ENCODE results near the gene KCNK6. TPM values are rescaled to one million over a fixed set of nuclear protein-coding genes. Genes with fewer than 3 reads are reported as not detected.

Gene KCNK6
- total and polyA plus RNA-seq, 2 of the 8 experiments (the other 6 are each of a cell fraction or from before 2014, with no cell fraction given) = 10.6 to 13.3 TPM

- H3K79me1 ChIP-seq (ENCODE audit: low read depth, low read length) = peaks cover 2% of the 10 kb centered on the region; the same call in 1 of the 2 replicates
- peak; percentile 22; the same call in 1 of the 2 replicates for TF ChIP-seq EGR1 (IDR thresholded peaks at IDR 0.05; ENCODE audit: borderline replicate concordance, low read depth, low read length)
- peak; percentile 40; the same call in 1 of the 2 replicates for TF ChIP-seq TBP (IDR thresholded peaks at IDR 0.05; ENCODE audit: low read depth, low read length)
- TF ChIP-seq SIN3A (conservative IDR thresholded peaks at IDR 0.05 in 1 of 2, IDR thresholded peaks at IDR 0.05 in 1 of 2; ENCODE audit: low read depth in 1 of 2, low read length in 2 of 2) = peak in 1 of 2 experiments; percentile 17; a peak in 2 of 4 replicates
- peak; percentile 57 for TF ChIP-seq CREB1 (IDR thresholded peaks at IDR 0.05)
- TF ChIP-seq, protein P1, sequence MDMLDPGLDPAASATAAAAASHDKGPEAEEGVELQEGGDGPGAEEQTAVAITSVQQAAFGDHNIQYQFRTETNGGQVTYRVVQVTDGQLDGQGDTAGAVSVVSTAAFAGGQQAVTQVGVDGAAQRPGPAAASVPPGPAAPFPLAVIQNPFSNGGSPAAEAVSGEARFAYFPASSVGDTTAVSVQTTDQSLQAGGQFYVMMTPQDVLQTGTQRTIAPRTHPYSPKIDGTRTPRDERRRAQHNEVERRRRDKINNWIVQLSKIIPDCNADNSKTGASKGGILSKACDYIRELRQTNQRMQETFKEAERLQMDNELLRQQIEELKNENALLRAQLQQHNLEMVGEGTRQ (IDR thresholded peaks at IDR 0.05; ENCODE audit: low read length) = no peak
- TF ChIP-seq HDAC6 (IDR thresholded peaks at IDR 0.05; ENCODE audit: low read depth, low read length) = no peak
- TF ChIP-seq TAF1 (IDR thresholded peaks at IDR 0.05; ENCODE audit: low read depth, low read length) = peak; percentile 51; the same call in 1 of the 2 replicates
- TF ChIP-seq, protein P2, sequence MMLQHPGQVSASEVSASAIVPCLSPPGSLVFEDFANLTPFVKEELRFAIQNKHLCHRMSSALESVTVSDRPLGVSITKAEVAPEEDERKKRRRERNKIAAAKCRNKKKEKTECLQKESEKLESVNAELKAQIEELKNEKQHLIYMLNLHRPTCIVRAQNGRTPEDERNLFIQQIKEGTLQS (IDR thresholded peaks at IDR 0.05; ENCODE audit: insufficient read depth, low read depth, low read length) = no peak
- peak; percentile 52; the same call in 1 of the 2 replicates for TF ChIP-seq SP1 (IDR thresholded peaks at IDR 0.05; ENCODE audit: low read depth, low read length)
Measured at GRCh38 chr19:38315657-38316476, 3.8 kb upstream of the KCNK6 start, which contains the start of gene YIF1B. Gene YIF1B (minus strand): TSS chr19:38315947. CDS start chr19:38315917, 30 bp downstream.

More at GRCh38 chr19:38315657-38316476, 3.8 kb upstream of the KCNK6 start, which contains the start of gene YIF1B:
- H3K9me3 ChIP-seq (ENCODE audit: insufficient read depth in 2 of 2, low read depth in 1 of 2, low read length in 1 of 2) = no peaks in the 10 kb centered on the region
- H3K14ac ChIP-seq (ENCODE audit: insufficient read length) = no peak within 1 kb of the TSS
- DNase-seq (ENCODE audit: low read depth in 1 of 2, low spot score in 2 of 2) = peak; percentile 92 to 94
- H3K4me2 ChIP-seq (ENCODE audit: insufficient read depth in 1 of 2, low read depth in 2 of 2, low read length in 2 of 2) = peak within 1 kb of the TSS; percentile 77 to 90
- H2AFZ ChIP-seq (ENCODE audit: low read length) = peak within 1 kb of the TSS; percentile 60; the same call in 1 of the 2 replicates
- no peak within 1 kb of the TSS for H3K23ac ChIP-seq (ENCODE audit: insufficient read length)
- no peak within 1 kb of the TSS; the same call in 1 of the 2 replicates for H3K18ac ChIP-seq (ENCODE audit: extremely low read depth, low read length)
- H2BK120ac ChIP-seq (replicated peaks; ENCODE audit: low read depth, low read length) = no peak within 1 kb of the TSS
- peak within 1 kb of the TSS; percentile 73 for H3K27ac ChIP-seq (ENCODE audit: low read depth, low read length)
- no peak for FAIRE-seq
- ChIA-PET CTCF (ENCODE audit: partially characterized antibody) (no interaction called here), POLR2A (ENCODE audit: partially characterized antibody) (interaction anchor here (0.9 to 3.7 kb wide), 3 partner anchors 11 to 51 kb away, joined by 4 to 17 read pairs (median 5); partner anchors contain the start of genes C19orf33 and SPINT2)
- H2AK5ac ChIP-seq (ENCODE audit: low read depth, low read length) = no peak within 1 kb of the TSS
- H3K79me2 ChIP-seq (ENCODE audit: control insufficient read depth in 1 of 2, insufficient read depth in 2 of 2, low read length in 2 of 2) = peaks cover 0 to 18% of the 10 kb centered on the region in 2 experiments; a peak in 2 of 4 replicates
- no peak within 1 kb of the TSS for H2BK15ac ChIP-seq (ENCODE audit: low read length)
- peak within 1 kb of the TSS; percentile 36 for H2BK5ac ChIP-seq (ENCODE audit: low read depth, low read length)
- no peak within 1 kb of the TSS for H3K56ac ChIP-seq (replicated peaks; ENCODE audit: insufficient read length, low read depth, low read length)
- peak within 1 kb of the TSS; percentile 39 for H4K8ac ChIP-seq (ENCODE audit: extremely low read depth, insufficient read depth, low read length)
- peak within 1 kb of the TSS; percentile 32 for H4K5ac ChIP-seq (ENCODE audit: insufficient read length, low read depth, low read length)
- peaks cover 0 to 29% (median 16%) of the 10 kb centered on the region in 4 experiments; a peak in 6 of 7 replicates for H3K27me3 ChIP-seq (replicated peaks in 1 of 4; ENCODE audit: control insufficient read depth in 3 of 4, extremely low read depth in 1 of 4, insufficient read depth in 3 of 4, low read length in 3 of 4)
- H3K9ac ChIP-seq (replicated peaks in 1 of 4; ENCODE audit: extremely low read depth in 1 of 4, low read depth in 3 of 4, low read length in 3 of 4) = peak within 1 kb of the TSS; percentile 51 to 68 (median 64)
- peak within 1 kb of the TSS; percentile 68 for H4K91ac ChIP-seq (replicated peaks; ENCODE audit: insufficient read length, low read length)
- H3K4me3 ChIP-seq (ENCODE audit: extremely low read depth in 1 of 4, insufficient read depth in 2 of 4, low read depth in 3 of 4, low read length in 4 of 4) = peak within 1 kb of the TSS; percentile 61 to 89 (median 64)
- WGBS, 2 experiments (ENCODE audit: extremely low coverage in 1 of 2, insufficient coverage in 1 of 2, insufficient read length in 1 of 2, insufficient replicate concordance in 2 of 2, low coverage in 1 of 2, low lambda C conversion rate in 2 of 2, missing lambda C conversion rate in 1 of 2) = 10% methylated on average over 27 of the region's 64 CpGs; no CpG with 5 or more reads in 1 of the 2 experiments
- no peaks in the 10 kb centered on the region for H4K20me1 ChIP-seq (replicated peaks in 1 of 2; ENCODE audit: control insufficient read depth in 1 of 2, insufficient read depth in 2 of 2, low read length in 2 of 2)
- H3K4me1 ChIP-seq (replicated peaks in 1 of 4; ENCODE audit: control insufficient read depth in 3 of 4, insufficient read depth in 4 of 4, low read length in 3 of 4) = peaks cover 0 to 11% (median 3%) of the 10 kb centered on the region in 4 experiments; a peak in 5 of 7 replicates
- H2BK20ac ChIP-seq (ENCODE audit: low read length) = no peak within 1 kb of the TSS
- H3K4ac ChIP-seq (replicated peaks; ENCODE audit: insufficient read length, low read depth, low read length) = peak within 1 kb of the TSS; percentile 44
- H2BK12ac ChIP-seq (ENCODE audit: low read depth, low read length) = peak within 1 kb of the TSS; percentile 60; the same call in 1 of the 2 replicates
- H3K23me2 ChIP-seq (ENCODE audit: low read depth, low read length) = peaks cover 15% of the 10 kb centered on the region; the same call in 1 of the 2 replicates
- no peaks in the 10 kb centered on the region for H3K36me3 ChIP-seq (ENCODE audit: control insufficient read depth in 2 of 4, insufficient read depth in 4 of 4, low read length in 3 of 4)

Data from H1 (cell line).